HG03064 (cell line): ENCODE results near the gene POU2F3.

Experiments used
- ATAC-seq: cut with Tn5 transposase; IDR thresholded peaks from one replicate; pipeline ENCODE4 v1.9.1; 2021; ENCODE audit warnings: low read depth; ENCODE audit not compliant: unreplicated experiment

Gene POU2F3

DNA sequence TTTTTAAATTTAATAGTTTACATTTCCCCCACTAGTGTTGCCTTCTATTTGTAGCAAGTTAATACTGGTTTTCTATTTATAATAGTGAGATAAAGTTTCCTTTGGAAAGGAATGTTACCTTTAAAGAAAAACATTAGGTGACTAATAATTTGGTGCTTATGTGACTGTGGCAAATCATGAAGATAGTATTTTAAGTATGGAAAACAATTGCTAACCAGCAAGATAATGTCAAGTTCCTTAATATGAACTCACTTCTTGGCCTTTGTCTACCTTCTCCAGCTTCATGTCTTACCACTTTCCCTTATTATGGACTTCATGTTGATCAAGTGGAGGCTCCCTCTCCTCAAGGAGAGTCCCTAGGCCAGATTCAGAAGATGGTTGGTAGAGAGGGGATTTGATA lies 123.5 kb downstream of the POU2F3 start:
- no peak for ATAC-seq

DNA sequence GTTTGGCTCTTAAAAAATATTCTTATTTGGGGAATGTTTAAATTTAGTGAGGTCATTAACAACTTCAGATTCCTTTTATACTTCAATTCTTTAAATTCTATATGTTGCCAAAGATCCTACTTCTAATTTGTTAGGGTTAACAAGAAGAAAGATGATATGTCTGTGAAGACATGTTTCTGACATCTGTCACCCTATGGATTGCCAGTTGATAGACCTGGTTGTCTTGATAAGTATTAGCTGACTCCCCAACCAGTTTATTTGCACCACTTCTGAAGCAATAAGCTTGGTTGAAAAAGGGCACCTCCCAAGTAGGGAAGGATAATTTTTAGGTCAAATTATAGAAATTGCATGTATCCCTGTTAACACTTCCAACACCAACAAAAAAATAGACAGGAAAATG lies 125.6 kb downstream of the POU2F3 start:
- no peak for ATAC-seq
